Stimulated activated naive B cell treated with anti-CD40 and anti-IgM and Interleukin-4, amounts not matched to agents 10 μg/mL and 1 μg/mL and 100 μg/mL, for 72 hours (primary cell): ENCODE measurements around the gene SUPT3H.
A peak's percentile ranks its signal among the peaks of the same experiment; 100 is the strongest.

Source experiments
- ATAC-seq, 2 donors: fragments of 150-1000 bp; cut with Tn5 transposase; replicated peaks; 2 replicates each; pipeline ENCODE4 v1.10.0; 2021; ENCODE audit warnings: moderate library complexity in 1 of 2
- DNase-seq: peaks from one replicate; pipeline ENCODE4 v3.0.0; 2021
- H3K27ac Mint-ChIP-seq: one replicate; pipeline ENCODE4 v1.8.0; 2022; ENCODE audit warnings: mild to moderate bottlenecking, mixed read lengths
- H3K27me3 Mint-ChIP-seq, 2 donors: one replicate each; pipeline ENCODE4 v1.8.0; 2022; ENCODE audit warnings: mixed read lengths in 2 of 2
- H3K36me3 Mint-ChIP-seq, 2 donors: one replicate each; pipeline ENCODE4 v1.8.0; 2022; ENCODE audit warnings: mixed read lengths in 2 of 2, mild to moderate bottlenecking in 1 of 2
- H3K4me1 Mint-ChIP-seq, 2 donors: one replicate each; pipeline ENCODE4 v1.8.0; 2022; ENCODE audit warnings: mixed read lengths in 2 of 2, mild to moderate bottlenecking in 1 of 2
- H3K4me3 Mint-ChIP-seq, 2 donors: one replicate each; pipeline ENCODE4 v1.8.0; 2022; ENCODE audit warnings: mild to moderate bottlenecking in 2 of 2, mixed read lengths in 2 of 2, moderate library complexity in 1 of 2
- H3K9me3 Mint-ChIP-seq, 2 donors: one replicate each; pipeline ENCODE4 v1.8.0; 2022; ENCODE audit warnings: mixed read lengths in 2 of 2, mild to moderate bottlenecking in 1 of 2

SUPT3H gene

DNA sequence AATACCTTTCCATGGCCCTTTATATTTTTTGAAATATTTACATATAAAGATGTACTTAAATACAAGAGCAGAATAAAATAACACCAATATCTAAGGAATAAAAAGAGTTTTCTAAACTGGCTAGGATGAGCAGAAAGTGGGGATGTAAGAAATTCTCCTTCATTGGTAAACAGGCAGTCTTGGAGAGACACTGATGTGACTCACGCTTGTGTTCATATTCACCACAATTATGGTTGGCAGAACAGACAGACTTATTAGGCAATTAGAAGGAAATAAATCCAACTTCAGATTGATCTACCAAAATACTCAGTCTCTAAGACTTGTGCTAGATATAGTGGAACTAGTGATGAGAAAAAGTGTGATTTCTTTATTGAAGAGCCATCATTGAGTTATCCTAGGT lies 526.6 kb downstream of the SUPT3H start:
- H3K4me1 Mint-ChIP-seq, result peaks cover 0 to 7% of the 10 kb centered on the region in 2 donors
- H3K9me3 Mint-ChIP-seq, result no peaks in the 10 kb centered on the region
- no peaks in the 10 kb centered on the region for H3K36me3 Mint-ChIP-seq
- DNase-seq (no peak), ATAC-seq (no peak)
- no peaks in the 10 kb centered on the region for H3K27me3 Mint-ChIP-seq
- H3K27ac Mint-ChIP-seq, result no peak overlapping the region
- no peak overlapping the region for H3K4me3 Mint-ChIP-seq

DNA sequence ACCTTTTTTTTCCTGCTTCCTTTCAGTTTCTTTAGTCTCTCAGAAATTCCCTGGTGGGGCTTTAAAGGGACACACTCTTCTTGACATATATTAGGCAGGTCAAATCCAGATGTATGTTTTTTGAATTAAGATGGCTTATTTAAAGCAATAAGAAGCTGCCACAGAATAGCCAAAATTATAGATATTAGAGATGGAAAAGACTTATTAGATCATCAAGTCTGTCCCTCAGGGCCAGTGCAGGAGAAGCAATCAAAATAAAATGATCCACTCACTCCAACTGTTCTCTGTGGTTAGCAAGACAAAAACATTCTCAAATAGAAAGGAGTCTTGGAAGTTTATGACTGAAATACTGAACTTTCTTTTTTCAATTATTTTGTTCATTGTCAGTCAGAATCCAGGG lies 527.4 kb downstream of the SUPT3H start:
- H3K4me3 Mint-ChIP-seq, result no peak overlapping the region
- no peaks in the 10 kb centered on the region for H3K9me3 Mint-ChIP-seq
- ATAC-seq (no peak), DNase-seq (no peak)
- no peaks in the 10 kb centered on the region for H3K36me3 Mint-ChIP-seq
- no peaks in the 10 kb centered on the region for H3K4me1 Mint-ChIP-seq
- H3K27me3 Mint-ChIP-seq, result no peaks in the 10 kb centered on the region
- H3K27ac Mint-ChIP-seq, result no peak overlapping the region

DNA sequence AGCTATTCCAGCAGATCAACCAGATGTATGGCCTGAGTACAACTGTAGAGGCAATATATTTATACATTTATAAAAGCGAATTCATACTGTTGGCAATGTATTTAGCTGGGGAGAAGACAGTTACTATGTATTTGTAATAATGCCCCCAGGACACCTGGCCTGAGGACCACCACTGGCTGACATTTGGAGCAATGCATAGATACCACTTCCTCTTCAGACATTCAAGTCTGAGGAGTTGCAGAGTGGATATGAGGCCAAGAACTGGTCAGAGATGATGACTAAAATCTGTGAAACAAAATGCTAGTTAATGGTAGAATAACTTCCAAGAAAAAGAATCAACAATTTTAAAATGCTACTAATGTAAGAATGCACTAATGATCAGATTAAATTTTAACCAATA lies 527.9 kb downstream of the SUPT3H start:
- no peaks in the 10 kb centered on the region for H3K27me3 Mint-ChIP-seq
- ATAC-seq (peak; percentile 57 to 69), DNase-seq (no peak)

GRCh38 chr6:44843734-44844133 lies 534.0 kb downstream of the SUPT3H start:
- Mint-ChIP-seq H3K27ac (no peak overlapping the region), H3K27me3 (no peaks in the 10 kb centered on the region), H3K9me3 (no peaks in the 10 kb centered on the region), H3K36me3 (no peaks in the 10 kb centered on the region), H3K4me3 (no peak overlapping the region), H3K4me1 (no peaks in the 10 kb centered on the region)
- DNase-seq (no peak), ATAC-seq (no peak)

More for the DNA sequence above, 527.9 kb downstream of the SUPT3H start:
- Mint-ChIP-seq H3K36me3 (no peaks in the 10 kb centered on the region), H3K4me1 (no peaks in the 10 kb centered on the region), H3K4me3 (no peak overlapping the region), H3K9me3 (no peaks in the 10 kb centered on the region), H3K27ac (no peak overlapping the region)

- Mint-ChIP-seq H3K36me3 (no peaks in the 10 kb centered on the region), H3K27ac (no peak overlapping the region), H3K27me3 (no peaks in the 10 kb centered on the region), H3K4me1 (no peaks in the 10 kb centered on the region), H3K4me3 (no peak overlapping the region), H3K9me3 (no peaks in the 10 kb centered on the region)
- no peak for ATAC-seq
- no peak for DNase-seq
Observed at GRCh38 chr6:44842616-44843015, 535.1 kb downstream of the SUPT3H start.

- H3K36me3 Mint-ChIP-seq, result no peaks in the 10 kb centered on the region
- H3K4me1 Mint-ChIP-seq, result no peaks in the 10 kb centered on the region
- ATAC-seq (no peak), DNase-seq (no peak)
- no peaks in the 10 kb centered on the region for H3K27me3 Mint-ChIP-seq
- H3K4me3 Mint-ChIP-seq, result no peak overlapping the region
- H3K9me3 Mint-ChIP-seq, result no peaks in the 10 kb centered on the region
- H3K27ac Mint-ChIP-seq, result no peak overlapping the region
Observed at GRCh38 chr6:44841829-44842228, 535.9 kb downstream of the SUPT3H start.

DNA sequence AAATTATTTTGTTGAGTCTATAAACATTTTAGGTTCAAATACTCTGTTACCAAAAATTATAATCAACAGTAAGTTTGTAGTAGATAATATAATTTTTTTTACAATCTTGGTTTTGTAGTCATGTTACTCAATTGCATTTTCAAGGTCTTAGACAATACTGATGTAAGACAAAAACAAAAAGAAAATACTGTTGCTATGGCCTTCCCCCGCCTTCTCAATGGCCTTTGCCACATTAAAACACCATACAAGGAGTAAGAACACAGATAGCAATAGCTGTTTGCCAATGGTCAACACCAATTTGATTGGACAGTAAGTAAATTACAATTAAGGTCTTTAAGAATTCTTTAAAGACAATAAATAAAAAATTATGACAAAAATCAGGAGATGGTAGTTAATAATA lies 540.0 kb downstream of the SUPT3H start:
- Mint-ChIP-seq H3K4me1 (no peaks in the 10 kb centered on the region), H3K27me3 (no peaks in the 10 kb centered on the region), H3K4me3 (no peak overlapping the region), H3K9me3 (no peaks in the 10 kb centered on the region), H3K36me3 (no peaks in the 10 kb centered on the region), H3K27ac (no peak overlapping the region)
- DNase-seq, result no peak
- no peak for ATAC-seq

- Mint-ChIP-seq H3K4me1 (no peaks in the 10 kb centered on the region), H3K4me3 (no peak overlapping the region), H3K27me3 (no peaks in the 10 kb centered on the region), H3K27ac (no peak overlapping the region), H3K9me3 (no peaks in the 10 kb centered on the region), H3K36me3 (no peaks in the 10 kb centered on the region)
- ATAC-seq (no peak), DNase-seq (no peak)
Observed at GRCh38 chr6:44837255-44837654, 540.5 kb downstream of the SUPT3H start.

DNA sequence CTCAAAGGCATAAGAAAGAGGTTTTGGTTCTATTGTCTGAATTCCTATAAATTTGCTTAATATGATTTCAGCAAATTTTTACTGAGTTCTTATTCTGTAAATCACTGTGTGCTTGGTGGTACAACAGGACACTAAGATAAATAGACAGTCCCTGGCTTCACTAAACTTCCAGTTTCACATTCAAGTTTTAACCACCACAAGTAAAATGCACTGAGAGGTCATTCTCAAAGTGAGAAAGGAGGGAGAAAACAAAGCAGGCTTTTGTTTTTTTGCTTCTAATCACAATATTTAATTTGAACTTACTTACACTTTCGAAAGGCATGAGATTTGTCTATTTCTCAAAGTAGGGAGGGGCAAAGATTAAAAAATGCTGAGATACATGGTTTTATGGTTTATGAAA lies 544.5 kb downstream of the SUPT3H start:
- no peak overlapping the region for H3K27ac Mint-ChIP-seq
- no peak overlapping the region for H3K4me3 Mint-ChIP-seq
- no peak for DNase-seq

GRCh38 chr6:44831002-44831610 lies 546.6 kb downstream of the SUPT3H start:
- Mint-ChIP-seq H3K9me3 (no peaks in the 10 kb centered on the region), H3K4me3 (no peak overlapping the region), H3K27me3 (no peaks in the 10 kb centered on the region), H3K27ac (no peak overlapping the region), H3K36me3 (peaks cover 3 to 5% of the 10 kb centered on the region in 2 donors), H3K4me1 (peaks cover 4 to 6% of the 10 kb centered on the region in 2 donors)
- no peak for ATAC-seq
- DNase-seq, result no peak

More for the DNA sequence above, 544.5 kb downstream of the SUPT3H start:
- H3K27me3 Mint-ChIP-seq, result no peaks in the 10 kb centered on the region
- no peaks in the 10 kb centered on the region for H3K9me3 Mint-ChIP-seq
- H3K4me1 Mint-ChIP-seq, result peaks cover 4 to 6% of the 10 kb centered on the region in 2 donors
- ATAC-seq, result no peak
- H3K36me3 Mint-ChIP-seq, result peaks cover 3 to 5% of the 10 kb centered on the region in 2 donors

DNA sequence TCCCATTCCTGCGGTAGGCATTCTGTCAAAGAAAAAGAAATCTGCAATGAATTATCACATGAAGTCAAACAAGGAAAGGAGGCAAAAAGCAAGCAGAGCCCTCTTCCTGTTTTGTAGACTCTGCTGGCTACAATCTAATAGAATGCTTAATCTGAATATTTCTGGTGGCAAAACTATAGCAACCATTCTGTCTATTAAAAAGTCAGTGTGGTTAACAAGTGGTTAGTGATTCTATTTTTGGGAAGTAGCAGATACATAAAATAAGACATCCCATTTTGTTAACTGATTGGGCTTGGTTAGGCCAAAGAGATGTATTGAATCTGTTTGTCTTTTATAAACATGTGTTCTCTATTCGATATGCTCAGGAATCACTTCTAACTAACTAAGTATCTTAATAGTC lies 547.9 kb downstream of the SUPT3H start:
- Mint-ChIP-seq H3K27ac (no peak overlapping the region), H3K4me3 (no peak overlapping the region), H3K36me3 (peaks cover 3 to 5% of the 10 kb centered on the region in 2 donors), H3K27me3 (no peaks in the 10 kb centered on the region), H3K4me1 (peaks cover 4 to 6% of the 10 kb centered on the region in 2 donors), H3K9me3 (no peaks in the 10 kb centered on the region)
- ATAC-seq, result peak in 1 of 2 donors; percentile 56
- no peak for DNase-seq

DNA sequence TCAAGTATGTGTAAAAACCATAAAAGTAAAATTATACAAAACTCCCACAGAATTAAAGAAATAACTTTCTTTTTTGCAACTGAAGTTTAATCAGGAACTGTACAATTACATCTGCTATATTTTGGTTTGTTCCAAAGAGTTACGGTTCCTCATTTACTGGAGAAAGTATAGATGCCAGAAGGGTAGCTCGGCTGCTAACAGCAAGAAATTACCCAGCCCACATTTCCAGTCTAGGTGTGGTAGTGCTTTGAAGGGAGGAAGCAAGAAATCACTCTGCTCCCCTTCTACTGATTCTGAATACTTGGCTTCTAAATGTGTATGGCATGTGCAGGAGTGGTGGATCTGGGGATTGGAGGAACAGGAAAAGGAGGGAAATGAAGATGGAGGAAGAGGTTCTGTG lies 549.0 kb downstream of the SUPT3H start:
- DNase-seq, result no peak
- peak in 1 of 2 donors; percentile 31 for ATAC-seq
- Mint-ChIP-seq H3K9me3 (no peaks in the 10 kb centered on the region), H3K27me3 (no peaks in the 10 kb centered on the region), H3K27ac (no peak overlapping the region), H3K4me1 (peaks cover 4 to 6% of the 10 kb centered on the region in 2 donors), H3K36me3 (peaks cover 3 to 5% of the 10 kb centered on the region in 2 donors), H3K4me3 (no peak overlapping the region)

DNA sequence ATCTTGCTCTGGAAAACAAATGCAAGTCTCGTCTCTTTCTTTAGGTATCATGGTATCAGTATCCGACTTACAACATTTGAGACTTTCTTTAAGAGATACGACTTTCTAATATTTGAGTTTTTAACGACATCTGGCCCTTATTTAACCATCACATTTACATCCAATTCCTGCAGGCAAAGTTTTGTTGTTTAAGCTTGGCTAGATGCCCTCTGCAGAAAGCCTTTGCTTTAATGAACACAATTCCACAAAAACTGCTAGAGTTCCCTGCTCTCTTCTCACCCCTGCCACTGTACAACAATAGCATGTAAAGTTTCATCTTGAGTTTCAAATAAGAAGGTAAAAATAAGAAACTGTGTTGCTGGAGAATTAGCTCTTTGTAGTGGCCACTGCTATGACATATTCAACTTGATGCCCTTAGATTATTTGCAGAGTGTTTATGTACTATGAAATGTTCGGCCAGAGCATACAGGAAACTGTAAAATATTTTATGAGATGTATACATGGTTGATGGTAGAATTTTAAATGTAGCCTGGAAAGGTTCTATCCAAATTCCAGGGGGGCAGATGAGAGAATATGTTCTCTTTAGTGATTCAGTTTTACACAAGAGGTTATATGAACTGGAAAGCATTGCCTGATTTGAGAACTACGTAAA lies 551.6 kb downstream of the SUPT3H start:
- H3K9me3 Mint-ChIP-seq, result no peaks in the 10 kb centered on the region
- no peak for ATAC-seq
- H3K4me3 Mint-ChIP-seq, result no peak overlapping the region

GRCh38 chr6:44825273-44825672 lies 552.5 kb downstream of the SUPT3H start:
- Mint-ChIP-seq H3K27me3 (no peaks in the 10 kb centered on the region), H3K4me3 (no peak overlapping the region), H3K9me3 (no peaks in the 10 kb centered on the region), H3K4me1 (peaks cover 4 to 6% of the 10 kb centered on the region in 2 donors), H3K27ac (no peak overlapping the region), H3K36me3 (peaks cover 3 to 5% of the 10 kb centered on the region in 2 donors)
- no peak for DNase-seq
- no peak for ATAC-seq

More for the DNA sequence above, 551.6 kb downstream of the SUPT3H start:
- no peak overlapping the region for H3K27ac Mint-ChIP-seq
- no peak for DNase-seq
- H3K36me3 Mint-ChIP-seq, result peaks cover 3 to 5% of the 10 kb centered on the region in 2 donors
- H3K27me3 Mint-ChIP-seq, result no peaks in the 10 kb centered on the region
- peaks cover 4 to 6% of the 10 kb centered on the region in 2 donors for H3K4me1 Mint-ChIP-seq

GRCh38 chr6:44824567-44824966 lies 553.2 kb downstream of the SUPT3H start:
- Mint-ChIP-seq H3K9me3 (no peaks in the 10 kb centered on the region), H3K36me3 (peaks cover 3 to 5% of the 10 kb centered on the region in 2 donors), H3K27ac (no peak overlapping the region), H3K4me3 (no peak overlapping the region), H3K27me3 (no peaks in the 10 kb centered on the region), H3K4me1 (peaks cover 4 to 6% of the 10 kb centered on the region in 2 donors)
- no peak for ATAC-seq
- DNase-seq, result no peak
